PFSK-1 (cell line): ENCODE measurements around the gene TRAK1. TPM values are rescaled to one million over a fixed set of nuclear protein-coding genes. Genes with fewer than 3 reads are reported as not detected.

Experiments
- FOXP2 ChIP-seq: optimal IDR thresholded peaks from 2 replicates; pipeline ENCODE3; 2011; ENCODE audit warnings: borderline replicate concordance, control low read depth, inconsistent platforms; ENCODE audit not compliant: insufficient read depth; ENCODE audit errors: extremely low read length, extremely low read depth
- POLR2AphosphoS5 ChIP-seq: IDR thresholded peaks from 2 replicates; pipeline ENCODE4 v1.6.1; 2012; ENCODE audit warnings: low read depth, mild to moderate bottlenecking, control low read depth, low read length, moderate library complexity
- SIN3A ChIP-seq: IDR thresholded peaks from 2 replicates; pipeline ENCODE4 v1.6.1; 2012; ENCODE audit warnings: mild to moderate bottlenecking, low read length, moderate library complexity, borderline replicate concordance; ENCODE audit not compliant: insufficient read depth
- TAF1 ChIP-seq: IDR thresholded peaks from 2 replicates; pipeline ENCODE4 v1.6.1; 2012; ENCODE audit warnings: low read length, control low read depth, borderline replicate concordance; ENCODE audit not compliant: insufficient read depth
- polyA plus RNA-seq: library from polyadenylated mRNA; unstranded; fragments of >200 nt; gene quantifications from one replicate; pipeline ENCODE4 v1.2.1, GENCODE V29; 2012; ENCODE audit warnings: low read depth, missing spikeins; ENCODE audit not compliant: insufficient read length
- TF ChIP-seq, protein P1 (sequence below), 2 experiments: IDR thresholded peaks; 2 replicates each; pipeline versions ENCODE4 v1.6.1 to v1.8.0; 2011 to 2012; ENCODE audit warnings: low read depth in 2 of 2, low read length in 2 of 2, control low read depth in 1 of 2, inconsistent platforms in 1 of 2, mild to moderate bottlenecking in 1 of 2, moderate library complexity in 1 of 2; ENCODE audit not compliant: insufficient read depth in 1 of 2

The TRAK1 gene, protein sequence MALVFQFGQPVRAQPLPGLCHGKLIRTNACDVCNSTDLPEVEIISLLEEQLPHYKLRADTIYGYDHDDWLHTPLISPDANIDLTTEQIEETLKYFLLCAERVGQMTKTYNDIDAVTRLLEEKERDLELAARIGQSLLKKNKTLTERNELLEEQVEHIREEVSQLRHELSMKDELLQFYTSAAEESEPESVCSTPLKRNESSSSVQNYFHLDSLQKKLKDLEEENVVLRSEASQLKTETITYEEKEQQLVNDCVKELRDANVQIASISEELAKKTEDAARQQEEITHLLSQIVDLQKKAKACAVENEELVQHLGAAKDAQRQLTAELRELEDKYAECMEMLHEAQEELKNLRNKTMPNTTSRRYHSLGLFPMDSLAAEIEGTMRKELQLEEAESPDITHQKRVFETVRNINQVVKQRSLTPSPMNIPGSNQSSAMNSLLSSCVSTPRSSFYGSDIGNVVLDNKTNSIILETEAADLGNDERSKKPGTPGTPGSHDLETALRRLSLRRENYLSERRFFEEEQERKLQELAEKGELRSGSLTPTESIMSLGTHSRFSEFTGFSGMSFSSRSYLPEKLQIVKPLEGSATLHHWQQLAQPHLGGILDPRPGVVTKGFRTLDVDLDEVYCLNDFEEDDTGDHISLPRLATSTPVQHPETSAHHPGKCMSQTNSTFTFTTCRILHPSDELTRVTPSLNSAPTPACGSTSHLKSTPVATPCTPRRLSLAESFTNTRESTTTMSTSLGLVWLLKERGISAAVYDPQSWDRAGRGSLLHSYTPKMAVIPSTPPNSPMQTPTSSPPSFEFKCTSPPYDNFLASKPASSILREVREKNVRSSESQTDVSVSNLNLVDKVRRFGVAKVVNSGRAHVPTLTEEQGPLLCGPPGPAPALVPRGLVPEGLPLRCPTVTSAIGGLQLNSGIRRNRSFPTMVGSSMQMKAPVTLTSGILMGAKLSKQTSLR
- 17.9 TPM for polyA plus RNA-seq

DNA sequence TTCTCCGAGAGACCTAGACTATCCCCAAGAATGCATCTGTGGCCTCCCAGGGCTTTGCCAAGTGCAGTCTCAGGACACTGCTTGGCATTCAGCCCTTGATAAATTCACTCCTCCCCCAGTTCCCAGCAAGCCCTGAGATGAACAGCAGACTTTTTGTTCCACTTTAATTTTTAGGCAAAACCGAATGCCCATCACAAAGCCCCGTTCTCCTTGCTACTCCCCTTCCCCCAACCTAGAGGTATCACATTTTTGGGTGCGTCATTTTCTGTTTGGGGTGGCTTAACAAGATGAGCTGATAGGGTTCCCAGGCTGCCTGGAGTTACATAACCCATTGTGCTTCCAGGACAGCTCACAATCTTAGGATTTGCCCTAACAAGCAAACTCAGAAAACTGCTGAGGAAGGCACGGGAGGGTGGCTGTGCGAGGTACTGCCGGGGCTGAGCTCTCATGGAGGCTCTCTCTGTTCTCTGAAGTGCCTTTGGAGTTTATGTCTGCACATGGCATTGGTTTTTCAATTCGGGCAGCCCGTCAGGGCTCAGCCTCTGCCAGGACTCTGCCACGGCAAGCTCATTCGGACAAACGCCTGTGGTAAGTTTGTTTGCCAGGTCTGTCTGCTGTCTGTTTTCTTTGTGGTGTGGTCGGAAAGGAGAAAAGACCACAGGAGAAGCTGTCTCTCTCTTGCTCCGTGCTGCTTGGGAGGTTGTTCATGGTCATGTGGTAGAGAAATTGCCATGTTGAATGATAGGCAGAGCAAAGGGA is at the start of gene TRAK1:
Gene TRAK1 (plus strand): TSS at position 385 of the 759 bp plus-strand sequence. CDS start 113 bp downstream, at position 498.
- TF ChIP-seq TAF1 = no peak
- no peak for TF ChIP-seq SIN3A
- TF ChIP-seq, protein P1, sequence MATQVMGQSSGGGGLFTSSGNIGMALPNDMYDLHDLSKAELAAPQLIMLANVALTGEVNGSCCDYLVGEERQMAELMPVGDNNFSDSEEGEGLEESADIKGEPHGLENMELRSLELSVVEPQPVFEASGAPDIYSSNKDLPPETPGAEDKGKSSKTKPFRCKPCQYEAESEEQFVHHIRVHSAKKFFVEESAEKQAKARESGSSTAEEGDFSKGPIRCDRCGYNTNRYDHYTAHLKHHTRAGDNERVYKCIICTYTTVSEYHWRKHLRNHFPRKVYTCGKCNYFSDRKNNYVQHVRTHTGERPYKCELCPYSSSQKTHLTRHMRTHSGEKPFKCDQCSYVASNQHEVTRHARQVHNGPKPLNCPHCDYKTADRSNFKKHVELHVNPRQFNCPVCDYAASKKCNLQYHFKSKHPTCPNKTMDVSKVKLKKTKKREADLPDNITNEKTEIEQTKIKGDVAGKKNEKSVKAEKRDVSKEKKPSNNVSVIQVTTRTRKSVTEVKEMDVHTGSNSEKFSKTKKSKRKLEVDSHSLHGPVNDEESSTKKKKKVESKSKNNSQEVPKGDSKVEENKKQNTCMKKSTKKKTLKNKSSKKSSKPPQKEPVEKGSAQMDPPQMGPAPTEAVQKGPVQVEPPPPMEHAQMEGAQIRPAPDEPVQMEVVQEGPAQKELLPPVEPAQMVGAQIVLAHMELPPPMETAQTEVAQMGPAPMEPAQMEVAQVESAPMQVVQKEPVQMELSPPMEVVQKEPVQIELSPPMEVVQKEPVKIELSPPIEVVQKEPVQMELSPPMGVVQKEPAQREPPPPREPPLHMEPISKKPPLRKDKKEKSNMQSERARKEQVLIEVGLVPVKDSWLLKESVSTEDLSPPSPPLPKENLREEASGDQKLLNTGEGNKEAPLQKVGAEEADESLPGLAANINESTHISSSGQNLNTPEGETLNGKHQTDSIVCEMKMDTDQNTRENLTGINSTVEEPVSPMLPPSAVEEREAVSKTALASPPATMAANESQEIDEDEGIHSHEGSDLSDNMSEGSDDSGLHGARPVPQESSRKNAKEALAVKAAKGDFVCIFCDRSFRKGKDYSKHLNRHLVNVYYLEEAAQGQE (IDR thresholded peaks at IDR 0.05; ENCODE audit: insufficient read depth in 1 of 2, low read depth in 2 of 2, low read length in 2 of 2) = no peak
- no peak for TF ChIP-seq FOXP2
- TF ChIP-seq POLR2AphosphoS5 = no peak

DNA sequence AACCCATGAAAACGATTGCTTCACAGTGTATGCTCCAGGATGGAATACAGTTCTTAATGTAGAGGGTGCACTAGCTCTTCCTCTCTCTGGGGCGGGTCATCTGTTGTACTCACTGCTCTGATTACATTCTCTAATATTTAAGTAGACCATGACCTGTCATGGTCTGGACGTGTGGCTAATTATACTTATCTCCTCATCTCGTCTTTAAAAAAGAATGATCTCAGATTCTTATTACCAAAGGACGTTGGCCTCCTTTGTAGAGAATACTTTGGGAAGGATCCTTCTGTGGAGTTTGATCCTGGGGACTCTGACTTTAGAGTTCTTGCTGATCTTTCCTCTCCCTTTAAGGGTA is 48.4 kb upstream of the TRAK1 start:
- TF ChIP-seq, protein P1 (IDR thresholded peaks at IDR 0.05; ENCODE audit: insufficient read depth in 1 of 2, low read depth in 2 of 2, low read length in 2 of 2) = no peak
- TF ChIP-seq TAF1 = no peak
- TF ChIP-seq SIN3A = no peak
- TF ChIP-seq FOXP2 = no peak
- TF ChIP-seq POLR2AphosphoS5 = no peak

DNA sequence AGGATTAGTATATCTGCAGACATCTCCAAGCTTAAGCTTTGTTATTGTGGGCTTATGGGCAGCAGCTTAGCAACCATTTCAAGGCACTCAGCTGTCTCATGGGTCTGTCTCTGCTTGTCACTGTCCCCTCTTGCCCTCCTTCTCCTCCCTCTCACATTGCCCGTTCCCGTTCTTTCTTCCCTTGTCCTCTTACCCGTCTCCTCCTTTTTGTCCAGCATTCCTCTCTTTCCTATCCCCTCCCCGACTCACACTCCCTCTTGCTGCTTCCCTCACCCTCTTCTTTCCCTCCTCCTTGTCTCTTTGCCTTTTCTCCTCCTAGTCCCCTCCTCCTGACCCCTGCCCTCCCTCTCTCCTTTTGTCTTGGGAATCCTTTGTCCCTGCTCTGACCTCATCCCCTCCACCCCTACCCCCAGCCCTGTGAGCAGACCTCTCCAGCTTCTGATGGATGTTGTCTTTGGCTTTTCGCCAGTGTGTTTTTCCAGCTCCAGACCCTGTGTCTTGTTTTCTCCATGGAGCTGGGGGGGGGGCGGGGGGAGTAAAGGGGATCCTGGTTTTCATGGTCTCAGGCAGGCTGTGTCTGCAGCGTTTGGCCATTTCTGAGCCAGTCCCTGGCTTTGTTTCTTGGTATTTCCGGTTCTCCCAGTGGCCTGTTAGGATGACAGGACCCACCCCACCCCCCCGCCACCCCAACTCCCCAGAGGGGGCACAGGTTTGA is 47.9 kb upstream of the TRAK1 start:
- TF ChIP-seq, protein P1 (IDR thresholded peaks at IDR 0.05; ENCODE audit: insufficient read depth in 1 of 2, low read depth in 2 of 2, low read length in 2 of 2) = no peak
- peak; percentile 70; the same call in 1 of the 2 replicates for TF ChIP-seq SIN3A

DNA sequence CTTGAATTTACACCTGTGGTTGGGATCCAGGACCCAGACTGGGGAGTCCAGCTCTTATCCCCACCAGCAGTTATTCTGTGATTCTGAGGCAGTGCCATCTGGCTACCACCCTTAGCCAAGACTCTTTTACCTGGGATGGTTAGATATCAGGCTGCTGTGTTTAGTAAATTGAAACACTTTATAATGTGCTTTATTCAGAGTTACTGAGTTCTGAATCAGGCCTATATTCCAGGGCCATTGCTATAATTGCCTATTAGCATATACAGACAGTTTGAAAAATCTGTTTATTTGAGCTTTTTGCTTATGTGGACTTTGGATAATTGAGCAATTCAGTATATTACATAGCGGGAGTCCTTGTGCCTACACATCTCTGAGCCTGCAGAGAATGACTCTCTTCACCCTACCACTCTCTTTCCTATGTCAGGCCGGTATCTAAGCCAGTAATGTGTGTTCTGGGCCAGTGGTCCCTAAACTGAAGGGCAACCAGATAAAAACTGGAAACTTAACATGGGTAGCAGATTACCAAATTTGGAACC is 45.4 kb upstream of the TRAK1 start:
- TF ChIP-seq POLR2AphosphoS5 (no peak), TAF1 (no peak), FOXP2 (no peak), SIN3A (no peak)
- TF ChIP-seq, protein P1 (IDR thresholded peaks at IDR 0.05; ENCODE audit: insufficient read depth in 1 of 2, low read depth in 2 of 2, low read length in 2 of 2) = no peak
